Stimulated activated CD8-positive, alpha-beta memory T cell treated with anti-CD3 and anti-CD28 coated beads, Interleukin-4, amount 100 ng/mL, for 24 hours (primary cell): ENCODE measurements around the gene SLC28A1.
A peak's percentile ranks its signal among the peaks of the same experiment; 100 is the strongest.
"Not testable (repeated sequence)": the region's sequence is repeated elsewhere in the genome, so short reads cannot be mapped to it uniquely, and the experiment has no call there.

Experiments used
- DNase-seq: peaks from one replicate; pipeline ENCODE4 v3.0.0-alpha.2; 2020; ENCODE audit warnings: low read depth

SLC28A1 gene

GRCh38 chr15:84910928-84911623 is 26.6 kb downstream of the SLC28A1 start:
- DNase-seq, result no peak

GRCh38 chr15:84911879-84912660 is 27.6 kb downstream of the SLC28A1 start:
- no peak for DNase-seq

- DNase-seq, result no peak
Measured at GRCh38 chr15:84913360-84913723, 28.9 kb downstream of the SLC28A1 start.

GRCh38 chr15:84914351-84914750 is 29.9 kb downstream of the SLC28A1 start:
- DNase-seq, result no peak

- peak; percentile 10 for DNase-seq
Measured at GRCh38 chr15:84914909-84915605, 30.6 kb downstream of the SLC28A1 start.

GRCh38 chr15:84915606-84915958 is 31.1 kb downstream of the SLC28A1 start:
- DNase-seq, result no peak

- no peak for DNase-seq
Measured at GRCh38 chr15:84917452-84917851, 33.0 kb downstream of the SLC28A1 start.

- DNase-seq, result no peak
Measured at GRCh38 chr15:84919106-84919667, 34.7 kb downstream of the SLC28A1 start.

- no peak for DNase-seq
Measured at GRCh38 chr15:84921121-84921520, 36.7 kb downstream of the SLC28A1 start.

- DNase-seq, result no peak
Measured at GRCh38 chr15:84922530-84922929, 38.1 kb downstream of the SLC28A1 start.

- DNase-seq, result no peak
Measured at GRCh38 chr15:84924077-84924731, 39.7 kb downstream of the SLC28A1 start.

GRCh38 chr15:84924821-84925569 is 40.5 kb downstream of the SLC28A1 start:
- not testable (repeated sequence) for DNase-seq

- no peak for DNase-seq
Measured at GRCh38 chr15:84925906-84926305, 41.4 kb downstream of the SLC28A1 start.

GRCh38 chr15:84926491-84927230 is 42.2 kb downstream of the SLC28A1 start:
- DNase-seq, result no peak

GRCh38 chr15:84928843-84929168 is 44.3 kb downstream of the SLC28A1 start:
- no peak for DNase-seq

GRCh38 chr15:84929795-84930603 is 45.5 kb downstream of the SLC28A1 start:
- DNase-seq, result no peak

GRCh38 chr15:84934942-84935729 is 50.7 kb downstream of the SLC28A1 start:
- no peak for DNase-seq

- DNase-seq, result no peak
Measured at GRCh38 chr15:84937144-84937543, 52.7 kb downstream of the SLC28A1 start.

GRCh38 chr15:84938726-84939125 is 54.3 kb downstream of the SLC28A1 start:
- DNase-seq, result no peak
